Fibroblast of skin of left biceps (primary cell): ENCODE results near the gene LRRC42.

Experiments
- DNase-seq, 2 experiments: peaks; one replicate each; pipeline ENCODE4 v3.0.0-alpha.2; 2013; ENCODE audit warnings: low read depth in 2 of 2

The LRRC42 gene

GRCh38 chr1:54004481-54005049, 58.4 kb downstream of the LRRC42 start:
- no peak for DNase-seq

GRCh38 chr1:54006508-54006907, 60.4 kb downstream of the LRRC42 start:
- no peak for DNase-seq

GRCh38 chr1:54007613-54008012, 61.5 kb downstream of the LRRC42 start:
- DNase-seq, result no peak

GRCh38 chr1:54008876-54009275, 62.7 kb downstream of the LRRC42 start:
- no peak for DNase-seq

GRCh38 chr1:54009406-54009805, 63.3 kb downstream of the LRRC42 start:
- no peak for DNase-seq

GRCh38 chr1:54010415-54011117, 64.4 kb downstream of the LRRC42 start:
- DNase-seq, result no peak

- no peak for DNase-seq
Observed at GRCh38 chr1:54011316-54012007, 65.3 kb downstream of the LRRC42 start.

- DNase-seq, result no peak
Observed at GRCh38 chr1:54012008-54012325, 65.8 kb downstream of the LRRC42 start.

- DNase-seq, result no peak
Observed at GRCh38 chr1:54012863-54013262, 66.7 kb downstream of the LRRC42 start.

- DNase-seq, result no peak
Observed at GRCh38 chr1:54013393-54014008, 67.4 kb downstream of the LRRC42 start.

GRCh38 chr1:54014009-54014629, 68.0 kb downstream of the LRRC42 start:
- no peak for DNase-seq

- DNase-seq, result no peak
Observed at GRCh38 chr1:54016343-54017282, 70.5 kb downstream of the LRRC42 start.
